Measurements from ENCODE around the gene ABCB11. TPM values are rescaled to one million over a fixed set of nuclear protein-coding genes. Genes with fewer than 3 reads are reported as not detected.
A peak's percentile ranks its signal among the peaks of the same experiment; 100 is the strongest.

Gene ABCB11
- total RNA-seq, 1 donor: not detected

GRCh38 chr2:168969865-168970264, 61.3 kb downstream of the ABCB11 start:
- DNase-seq (ENCODE audit: low read depth): no peak
- TF ChIP-seq CTCF (IDR thresholded peaks at IDR 0.05; ENCODE audit: insufficient read depth, low read length): no peak
- H3K4me3 ChIP-seq (ENCODE audit: low read depth, low read length): no peak overlapping the region

- no peak for DNase-seq (ENCODE audit: low read depth)
- no peak overlapping the region for H3K4me3 ChIP-seq (ENCODE audit: low read depth, low read length)
- no peak for TF ChIP-seq CTCF (IDR thresholded peaks at IDR 0.05; ENCODE audit: insufficient read depth, low read length)
These were observed 62.8 kb downstream of the ABCB11 start for GRCh38 chr2:168968342-168968741.

GRCh38 chr2:168964251-168964807, 66.8 kb downstream of the ABCB11 start:
- DNase-seq (ENCODE audit: low read depth): no peak
- TF ChIP-seq CTCF (IDR thresholded peaks at IDR 0.05; ENCODE audit: insufficient read depth, low read length): no peak
- no peak overlapping the region for H3K4me3 ChIP-seq (ENCODE audit: low read depth, low read length)

- no peak for TF ChIP-seq CTCF (IDR thresholded peaks at IDR 0.05; ENCODE audit: insufficient read depth, low read length)
- no peak for DNase-seq (ENCODE audit: low read depth)
These were observed 68.5 kb downstream of the ABCB11 start for GRCh38 chr2:168962636-168963035.

GRCh38 chr2:168961450-168962229, 69.5 kb downstream of the ABCB11 start:
- H3K4me3 ChIP-seq (ENCODE audit: low read depth, low read length): no peak overlapping the region
- TF ChIP-seq CTCF (IDR thresholded peaks at IDR 0.05; ENCODE audit: insufficient read depth, low read length): peak; percentile 83
- peak; percentile 85 for DNase-seq (ENCODE audit: low read depth)

More at GRCh38 chr2:168962636-168963035, 68.5 kb downstream of the ABCB11 start:
- no peak overlapping the region for H3K4me3 ChIP-seq (ENCODE audit: low read depth, low read length)

- TF ChIP-seq CTCF (IDR thresholded peaks at IDR 0.05; ENCODE audit: insufficient read depth, low read length): no peak
- H3K4me3 ChIP-seq (ENCODE audit: low read depth, low read length): no peak overlapping the region
- DNase-seq (ENCODE audit: low read depth): no peak
These were observed 74.7 kb downstream of the ABCB11 start for GRCh38 chr2:168956392-168956791.

Data from fibroblast of the aortic adventitia (primary cell).